Large intestine (tissue), 3 donors: ENCODE data around the gene TNNT2. TPM values are rescaled to one million over a fixed set of nuclear protein-coding genes. Genes with fewer than 3 reads are reported as not detected.

ENCODE experiments used
- DNase-seq, 2 donors: peaks; one replicate each; pipeline versions ENCODE4 v3.0.0 to v3.0.0-alpha.2; 2013
- H3K27ac ChIP-seq: one replicate; pipeline ENCODE4 v1.5.1; 2013; ENCODE audit warnings: low read length
- H3K27me3 ChIP-seq: 2 replicates; pipeline ENCODE4 v1.6.1; 2013; ENCODE audit warnings: low read length; ENCODE audit not compliant: control insufficient read depth, insufficient read depth
- H3K36me3 ChIP-seq: 2 replicates; pipeline ENCODE4 v1.6.1; 2013; ENCODE audit warnings: low read length; ENCODE audit not compliant: control insufficient read depth, insufficient read depth
- H3K4me1 ChIP-seq: one replicate; pipeline ENCODE4 v1.6.1; 2013; ENCODE audit warnings: low read length; ENCODE audit not compliant: control insufficient read depth, insufficient read depth
- H3K4me3 ChIP-seq: one replicate; pipeline ENCODE4 v1.5.1; 2013; ENCODE audit warnings: low read length
- H3K9me3 ChIP-seq: one replicate; pipeline ENCODE4 v1.6.1; 2013; ENCODE audit warnings: mild to moderate bottlenecking, low read depth, low read length, moderate library complexity; ENCODE audit not compliant: control insufficient read depth
- WGBS: methylation state at CpG from one replicate; pipeline ENCODE4 v1.1.5; 2013; ENCODE audit warnings: low lambda C conversion rate; ENCODE audit not compliant: insufficient coverage; 5-methylcytosine and 5-hydroxymethylcytosine counted together
- polyA plus RNA-seq: library from polyadenylated mRNA; unstranded; fragments of 120-200 nt; gene quantifications from one replicate; pipeline ENCODE4 v1.2.1, GENCODE V29; 2013

Gene TNNT2
- polyA plus RNA-seq, 1 donor = 20.8 TPM

- no CpG with 5 or more reads among the region's 8 CpGs for WGBS
- peaks cover 12% of the 10 kb centered on the region for H3K27me3 ChIP-seq
Observed at GRCh38 chr1:201357211-201357610, 20.3 kb downstream of the TNNT2 start.

DNA sequence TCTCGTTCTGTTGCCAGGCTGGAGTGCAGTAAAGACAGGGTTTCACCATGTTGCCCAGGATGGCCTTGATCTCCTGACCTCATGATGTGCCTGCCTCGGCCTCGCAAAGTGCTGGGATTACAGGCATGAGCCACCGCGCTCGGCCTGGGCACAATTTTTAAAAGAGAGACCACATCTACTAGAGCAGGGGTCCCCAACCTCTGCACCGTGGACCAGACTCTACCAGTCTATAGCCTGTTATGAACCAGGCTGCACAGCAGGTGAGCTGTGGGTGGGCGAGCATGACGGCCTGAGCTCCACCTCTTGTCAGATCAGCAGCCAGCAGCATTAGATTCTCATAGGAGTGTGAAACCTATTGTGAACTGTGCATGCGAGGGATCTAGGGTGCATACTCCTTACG, 20.8 kb downstream of the TNNT2 start:
- Histone ChIP-seq H3K27ac (no peak overlapping the region), H3K27me3 (peaks cover 10% of the 10 kb centered on the region), H3K36me3 (no peaks in the 10 kb centered on the region), H3K4me1 (peaks cover 7% of the 10 kb centered on the region), H3K4me3 (no peak overlapping the region), H3K9me3 (no peaks in the 10 kb centered on the region)
- no CpG with 5 or more reads among the region's 11 CpGs for WGBS
- no peak for DNase-seq

More at GRCh38 chr1:201357211-201357610, 20.3 kb downstream of the TNNT2 start:
- Histone ChIP-seq H3K9me3 (no peaks in the 10 kb centered on the region), H3K4me3 (no peak overlapping the region), H3K4me1 (peaks cover 7% of the 10 kb centered on the region), H3K27ac (no peak overlapping the region), H3K36me3 (no peaks in the 10 kb centered on the region)
- no peak for DNase-seq

GRCh38 chr1:201356236-201356635, 21.2 kb downstream of the TNNT2 start:
- no peaks in the 10 kb centered on the region for H3K9me3 ChIP-seq
- no peak for DNase-seq
- no CpG with 5 or more reads among the region's 5 CpGs for WGBS
- H3K27ac ChIP-seq = no peak overlapping the region
- H3K4me3 ChIP-seq = no peak overlapping the region
- peaks cover 12% of the 10 kb centered on the region for H3K27me3 ChIP-seq
- H3K36me3 ChIP-seq = no peaks in the 10 kb centered on the region
- peaks cover 7% of the 10 kb centered on the region for H3K4me1 ChIP-seq

DNA sequence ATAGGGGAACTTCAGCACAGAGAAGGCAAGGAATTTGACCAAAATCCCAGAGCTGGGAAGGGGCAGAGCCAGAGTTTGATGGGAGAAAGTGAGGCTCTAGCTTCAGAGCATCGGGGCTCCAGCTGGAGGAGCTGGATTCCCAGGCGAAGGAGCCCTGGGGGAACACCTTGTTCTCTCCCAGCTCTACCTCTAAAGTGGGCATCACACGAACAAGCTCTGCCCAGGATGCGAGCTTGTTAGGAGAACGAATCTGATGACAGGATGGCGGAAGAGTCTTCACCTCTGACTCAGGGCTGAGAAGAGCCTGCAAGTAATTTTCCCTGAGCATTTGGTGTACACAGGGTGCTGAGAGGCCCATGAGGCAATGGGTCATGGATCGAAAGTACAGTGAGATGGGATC, 22.0 kb downstream of the TNNT2 start:
- no peak for DNase-seq
- Histone ChIP-seq H3K4me3 (no peak overlapping the region), H3K4me1 (peaks cover 7% of the 10 kb centered on the region), H3K36me3 (no peaks in the 10 kb centered on the region), H3K27me3 (peaks cover 14% of the 10 kb centered on the region), H3K9me3 (no peaks in the 10 kb centered on the region), H3K27ac (no peak overlapping the region)
- no CpG with 5 or more reads among the region's 7 CpGs for WGBS

DNA sequence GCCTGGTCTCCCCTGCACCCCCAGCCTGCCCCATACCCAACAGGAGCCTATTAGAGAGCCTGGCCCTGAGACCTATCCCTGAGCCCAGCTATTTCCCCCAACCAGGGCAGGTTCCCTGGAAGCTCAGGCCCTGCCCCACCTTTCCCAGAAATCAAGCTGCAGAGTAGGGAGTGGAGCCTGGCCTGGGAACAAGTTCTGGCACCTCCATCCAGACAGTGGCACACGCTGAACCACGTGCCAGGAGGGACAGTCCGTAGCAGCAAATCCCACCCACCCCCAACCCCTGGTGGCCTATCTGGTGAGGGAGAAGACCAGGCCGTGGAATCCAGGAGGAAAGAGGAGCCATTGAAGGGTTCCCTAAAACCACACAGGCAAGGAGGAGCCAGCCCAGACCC, 22.6 kb downstream of the TNNT2 start:
- WGBS = no CpG with 5 or more reads among the region's 4 CpGs

DNA sequence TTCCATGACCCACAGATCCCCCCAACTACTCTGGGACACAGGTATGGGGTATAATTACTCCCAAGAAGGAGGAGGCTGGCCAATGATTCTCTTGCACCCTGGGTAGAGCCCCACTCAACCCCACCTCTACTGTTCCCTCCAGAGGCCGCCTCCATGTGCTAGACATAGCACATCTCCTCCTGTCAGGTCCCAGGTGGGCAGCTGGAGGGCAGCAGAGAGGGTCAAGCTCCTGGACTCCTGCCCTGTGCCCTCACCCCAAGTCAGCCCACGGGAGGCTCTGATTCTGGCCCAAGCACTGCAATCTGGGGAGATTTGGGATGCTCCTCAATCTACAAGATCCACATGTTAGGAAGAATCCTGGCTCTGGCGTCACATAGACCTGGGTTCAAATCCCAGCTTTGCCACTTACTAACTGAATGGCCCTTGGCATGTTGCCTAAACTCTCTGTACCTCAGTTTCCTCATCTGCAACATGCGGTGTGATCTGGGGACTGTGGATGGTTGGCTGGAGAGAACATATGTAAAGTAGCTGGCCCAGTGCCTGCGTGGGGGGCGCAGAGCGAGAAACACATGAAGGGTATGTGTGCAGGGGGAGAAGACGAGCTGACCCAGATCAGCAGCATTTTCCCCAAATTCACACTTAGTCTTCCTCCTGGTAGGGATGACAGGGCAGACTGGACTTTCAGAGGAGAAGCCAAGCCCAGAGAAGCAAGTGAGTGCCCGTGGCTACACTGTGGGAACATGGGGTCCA, 23.2 kb downstream of the TNNT2 start:
- Histone ChIP-seq H3K36me3 (no peaks in the 10 kb centered on the region), H3K4me3 (no peak overlapping the region), H3K9me3 (no peaks in the 10 kb centered on the region), H3K27ac (no peak overlapping the region), H3K4me1 (no peaks in the 10 kb centered on the region), H3K27me3 (peaks cover 14% of the 10 kb centered on the region)
- DNase-seq = no peak
- no CpG with 5 or more reads among the region's 9 CpGs for WGBS

More for the DNA sequence above, 22.6 kb downstream of the TNNT2 start:
- H3K4me1 ChIP-seq = peaks cover 1% of the 10 kb centered on the region
- H3K9me3 ChIP-seq = no peaks in the 10 kb centered on the region
- H3K36me3 ChIP-seq = no peaks in the 10 kb centered on the region
- peaks cover 14% of the 10 kb centered on the region for H3K27me3 ChIP-seq
- DNase-seq = no peak
- no peak overlapping the region for H3K4me3 ChIP-seq
- H3K27ac ChIP-seq = no peak overlapping the region

DNA sequence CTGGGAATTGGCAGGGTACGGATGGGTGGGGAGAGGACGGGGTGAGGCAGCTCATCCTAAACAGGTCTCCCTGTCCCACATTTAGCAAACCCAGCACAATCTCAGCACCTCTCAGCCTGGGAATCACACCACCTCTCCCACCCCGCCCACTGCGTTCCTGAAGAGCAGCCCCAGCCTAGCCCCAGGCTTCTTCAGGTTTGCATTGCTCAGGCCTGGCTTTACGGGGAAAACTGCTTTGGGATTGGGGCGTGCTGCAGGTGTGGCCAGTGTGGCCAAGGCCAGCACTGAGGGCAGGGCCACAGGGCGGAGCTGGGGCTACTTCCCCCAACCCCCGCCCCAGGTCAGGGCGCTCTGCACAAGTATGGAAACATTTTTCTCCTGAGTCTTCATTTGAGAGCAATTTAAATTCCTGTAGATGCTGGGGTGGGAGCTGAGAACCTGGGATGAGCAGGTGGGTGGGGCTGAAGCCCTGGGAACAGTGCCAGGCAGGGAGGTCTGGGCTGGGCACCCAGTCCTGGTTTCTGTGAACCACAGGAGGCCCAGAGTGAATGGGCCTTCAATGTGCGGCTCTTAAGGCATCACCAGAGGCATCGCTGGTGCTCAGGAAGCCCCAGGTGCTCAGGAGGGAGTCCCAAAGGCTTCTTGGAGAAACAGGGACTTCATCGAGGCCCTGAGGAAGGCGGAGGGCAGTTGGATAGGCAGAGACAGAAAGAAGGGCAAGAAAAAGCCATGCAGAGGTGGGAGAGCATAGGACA, 24.1 kb downstream of the TNNT2 start:
- Histone ChIP-seq H3K36me3 (no peaks in the 10 kb centered on the region), H3K27ac (no peak overlapping the region), H3K9me3 (no peaks in the 10 kb centered on the region), H3K4me3 (no peak overlapping the region), H3K27me3 (peaks cover 14% of the 10 kb centered on the region), H3K4me1 (no peaks in the 10 kb centered on the region)
- 83% methylated on average over 1 of the region's 13 CpGs for WGBS
- DNase-seq = no peak

DNA sequence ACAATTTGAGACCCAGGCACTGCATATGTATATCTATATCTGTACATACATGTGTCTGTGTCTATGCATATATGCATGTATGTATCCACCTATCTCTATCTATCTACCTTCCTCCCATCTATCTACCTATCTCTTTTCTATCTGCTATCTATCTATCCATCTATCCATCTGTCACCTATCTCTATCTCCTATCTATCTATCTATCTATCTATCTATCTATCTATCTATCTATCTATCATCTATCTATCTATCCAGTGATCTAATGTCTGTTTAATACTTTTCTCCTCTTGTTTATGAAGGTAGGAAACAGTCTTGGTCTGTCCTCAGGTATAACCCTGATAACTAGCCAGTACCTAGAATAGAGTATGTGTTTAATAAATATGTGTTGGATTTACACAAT, 25.9 kb downstream of the TNNT2 start:
- no peaks in the 10 kb centered on the region for H3K4me1 ChIP-seq
- H3K27ac ChIP-seq = no peak overlapping the region
- DNase-seq = no peak
- H3K27me3 ChIP-seq = peaks cover 14% of the 10 kb centered on the region
- no peak overlapping the region for H3K4me3 ChIP-seq
- H3K9me3 ChIP-seq = no peaks in the 10 kb centered on the region
- no peaks in the 10 kb centered on the region for H3K36me3 ChIP-seq

DNA sequence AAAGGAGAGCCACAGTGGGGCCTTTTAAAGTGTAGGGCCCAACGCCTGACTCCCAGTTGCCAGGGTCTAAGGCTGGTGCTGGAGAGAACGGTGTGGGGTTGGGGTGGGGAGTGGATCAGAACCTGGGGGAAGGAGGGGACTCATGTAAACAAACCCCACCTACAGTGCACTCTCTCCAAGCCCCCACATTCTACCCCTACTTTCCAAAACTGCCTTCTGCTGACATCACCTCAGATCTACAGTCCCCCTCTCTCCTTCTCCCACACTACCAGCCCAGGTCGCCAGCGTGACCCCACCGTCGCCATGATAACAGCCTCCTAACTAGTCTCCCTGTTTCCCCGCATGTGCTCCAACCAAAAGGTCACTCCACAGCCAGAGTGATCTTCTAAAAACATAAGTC, 26.6 kb downstream of the TNNT2 start:
- Histone ChIP-seq H3K27ac (no peak overlapping the region), H3K4me1 (no peaks in the 10 kb centered on the region), H3K36me3 (no peaks in the 10 kb centered on the region), H3K9me3 (no peaks in the 10 kb centered on the region), H3K4me3 (no peak overlapping the region), H3K27me3 (peaks cover 14% of the 10 kb centered on the region)
- no CpG with 5 or more reads among the region's 7 CpGs for WGBS
- no peak for DNase-seq

- no peak for DNase-seq
- H3K27me3 ChIP-seq = peaks cover 14% of the 10 kb centered on the region
- no CpG with 5 or more reads among the region's 2 CpGs for WGBS
- no peaks in the 10 kb centered on the region for H3K9me3 ChIP-seq
- H3K27ac ChIP-seq = no peak overlapping the region
- H3K4me3 ChIP-seq = no peak overlapping the region
- no peaks in the 10 kb centered on the region for H3K4me1 ChIP-seq
- H3K36me3 ChIP-seq = no peaks in the 10 kb centered on the region
Observed at GRCh38 chr1:201350361-201350725, 27.1 kb downstream of the TNNT2 start.

GRCh38 chr1:201349092-201349491, 28.4 kb downstream of the TNNT2 start:
- no peaks in the 10 kb centered on the region for H3K9me3 ChIP-seq
- H3K27ac ChIP-seq = no peak overlapping the region
- no peak overlapping the region for H3K4me3 ChIP-seq
- H3K27me3 ChIP-seq = peaks cover 9% of the 10 kb centered on the region
- H3K4me1 ChIP-seq = no peaks in the 10 kb centered on the region
- H3K36me3 ChIP-seq = no peaks in the 10 kb centered on the region
- DNase-seq = no peak
- no CpG with 5 or more reads among the region's 4 CpGs for WGBS
